Measurements from ENCODE around the gene EDNRB.
"Not testable (repeated sequence)": the region's sequence is repeated elsewhere in the genome, so short reads cannot be mapped to it uniquely, and the experiment has no call there.

EDNRB gene

GRCh38 chr13:77896536-77896935, 22.1 kb downstream of the EDNRB start:
- no peak for DNase-seq

- no peak for DNase-seq
These were observed 23.9 kb downstream of the EDNRB start for GRCh38 chr13:77894743-77895142.

GRCh38 chr13:77893066-77893465, 25.6 kb downstream of the EDNRB start:
- DNase-seq, result no peak

- no peak for DNase-seq
These were observed 26.1 kb downstream of the EDNRB start for GRCh38 chr13:77892491-77892890.

- no peak for DNase-seq
These were observed 27.1 kb downstream of the EDNRB start for GRCh38 chr13:77891486-77891885.

GRCh38 chr13:77891041-77891440, 27.6 kb downstream of the EDNRB start:
- no peak for DNase-seq

GRCh38 chr13:77883328-77883727, 35.3 kb downstream of the EDNRB start:
- DNase-seq, result no peak

- no peak for DNase-seq
These were observed 40.4 kb downstream of the EDNRB start for GRCh38 chr13:77878190-77878589.

- DNase-seq, result no peak
These were observed 42.5 kb downstream of the EDNRB start for GRCh38 chr13:77876176-77876575.

GRCh38 chr13:77874406-77874805, 44.2 kb downstream of the EDNRB start:
- no peak for DNase-seq

GRCh38 chr13:77872995-77873394, 45.6 kb downstream of the EDNRB start:
- DNase-seq, result no peak

GRCh38 chr13:77871596-77871995, 47.0 kb downstream of the EDNRB start:
- DNase-seq, result no peak

- no peak for DNase-seq
These were observed 49.9 kb downstream of the EDNRB start for GRCh38 chr13:77868717-77869116.

- no peak for DNase-seq
These were observed 51.7 kb downstream of the EDNRB start for GRCh38 chr13:77866971-77867370.

- DNase-seq, result no peak
These were observed 53.0 kb downstream of the EDNRB start for GRCh38 chr13:77865622-77866021.

GRCh38 chr13:77863144-77863543, 55.5 kb downstream of the EDNRB start:
- no peak for DNase-seq

- DNase-seq, result no peak
These were observed 56.9 kb downstream of the EDNRB start for GRCh38 chr13:77861741-77862140.

- no peak for DNase-seq
These were observed 58.1 kb downstream of the EDNRB start for GRCh38 chr13:77860507-77860981.

GRCh38 chr13:77859450-77859849, 59.2 kb downstream of the EDNRB start:
- no peak for DNase-seq

GRCh38 chr13:77857531-77858209, 61.0 kb downstream of the EDNRB start:
- no peak for DNase-seq

GRCh38 chr13:77853703-77854102, 64.9 kb downstream of the EDNRB start:
- DNase-seq, result no peak

- DNase-seq, result not testable (repeated sequence)
These were observed 70.6 kb downstream of the EDNRB start for GRCh38 chr13:77848050-77848449.

- no peak for DNase-seq
These were observed 72.5 kb downstream of the EDNRB start for GRCh38 chr13:77846173-77846572.
